ELR (cell line): ENCODE measurements around the gene CLSTN2.

Source experiments
- DNase-seq: peaks from one replicate; pipeline ENCODE4 v3.0.0-alpha.2; 2015; ENCODE audit warnings: low read depth

The CLSTN2 gene

GRCh38 chr3:140459462-140459861, 524.5 kb downstream of the CLSTN2 start:
- DNase-seq = no peak

- DNase-seq = no peak
Observed at GRCh38 chr3:140461250-140461649, 526.3 kb downstream of the CLSTN2 start.

- no peak for DNase-seq
Observed at GRCh38 chr3:140463355-140463754, 528.4 kb downstream of the CLSTN2 start.

GRCh38 chr3:140465988-140466387, 531.0 kb downstream of the CLSTN2 start:
- no peak for DNase-seq

GRCh38 chr3:140466535-140466934, 531.5 kb downstream of the CLSTN2 start:
- no peak for DNase-seq

- peak; percentile 0 for DNase-seq
Observed at GRCh38 chr3:140467104-140467577, 532.2 kb downstream of the CLSTN2 start.

GRCh38 chr3:140467796-140468315, 532.9 kb downstream of the CLSTN2 start:
- DNase-seq = no peak

GRCh38 chr3:140468407-140468806, 533.4 kb downstream of the CLSTN2 start:
- no peak for DNase-seq

- no peak for DNase-seq
Observed at GRCh38 chr3:140469491-140469890, 534.5 kb downstream of the CLSTN2 start.

- DNase-seq = no peak
Observed at GRCh38 chr3:140470211-140470610, 535.2 kb downstream of the CLSTN2 start.

GRCh38 chr3:140470962-140471361, 536.0 kb downstream of the CLSTN2 start:
- no peak for DNase-seq

GRCh38 chr3:140472306-140473020, 537.5 kb downstream of the CLSTN2 start:
- no peak for DNase-seq

- no peak for DNase-seq
Observed at GRCh38 chr3:140487566-140487965, 552.6 kb downstream of the CLSTN2 start.

- DNase-seq = no peak
Observed at GRCh38 chr3:140493271-140493670, 558.3 kb downstream of the CLSTN2 start.

- DNase-seq = no peak
Observed at GRCh38 chr3:140494970-140495369, 560.0 kb downstream of the CLSTN2 start.

- no peak for DNase-seq
Observed at GRCh38 chr3:140497331-140497730, 562.3 kb downstream of the CLSTN2 start.

GRCh38 chr3:140499114-140499757, 564.3 kb downstream of the CLSTN2 start:
- peak; percentile 1 for DNase-seq

- DNase-seq = no peak
Observed at GRCh38 chr3:140500473-140500872, 565.5 kb downstream of the CLSTN2 start.

- DNase-seq = no peak
Observed at GRCh38 chr3:140501061-140501769, 566.2 kb downstream of the CLSTN2 start.

GRCh38 chr3:140501770-140502364, 566.9 kb downstream of the CLSTN2 start:
- no peak for DNase-seq

GRCh38 chr3:140505213-140505612, 570.2 kb downstream of the CLSTN2 start:
- no peak for DNase-seq

GRCh38 chr3:140505876-140506275, 570.9 kb downstream of the CLSTN2 start:
- no peak for DNase-seq
